IMR-90 (cell line): ENCODE results near the gene MRPL45. TPM values are rescaled to one million over a fixed set of nuclear protein-coding genes. Genes with fewer than 3 reads are reported as not detected.
"Not testable (repeated sequence)": the region's sequence is repeated elsewhere in the genome, so short reads cannot be mapped to it uniquely, and the experiment has no call there.

Experiments used
- ATAC-seq: fragments of 200-7000 bp; cut with Tn5 transposase; 2 replicates; pipeline ENCODE4 v1.9.1; 2020; ENCODE audit warnings: low read depth, mild to moderate bottlenecking, moderate library complexity
- BruUV-seq: library from RNA; stranded (reverse); fragments of 400-500 nt; replicated peaks from 2 replicates; lab custom pipeline; 2021; lab: Mats Ljungman, UMichigan
- CTCF ChIA-PET: fragments of 300-600 bp; formaldehyde crosslinking; extraction: SDS; loops from one replicate; lab custom pipeline; 2021; ENCODE audit warnings: antibody characterized with exemption; lab: Yijun Ruan, JAX
- POLR2A ChIA-PET: fragments of 300-600 bp; sonication (Branson Sonifier 250); formaldehyde crosslinking; loops from one replicate; lab custom pipeline; 2022; ENCODE audit warnings: antibody characterized with exemption; ENCODE audit not compliant: unreplicated experiment; lab: Charles Lee
- DNase-seq: peaks from one replicate; pipeline ENCODE4 v3.0.0; 2013
- H2AFZ ChIP-seq: replicated peaks from 2 replicates; pipeline ENCODE3; 2013; ENCODE audit warnings: low read length, mild to moderate bottlenecking; ENCODE audit not compliant: poor library complexity
- H2AK5ac ChIP-seq: 2 replicates; pipeline ENCODE4 v1.6.1; 2013; ENCODE audit warnings: low read depth, low read length, inconsistent platforms
- H2AK9ac ChIP-seq: replicated peaks from 2 replicates; pipeline ENCODE3; 2013; ENCODE audit warnings: mild to moderate bottlenecking, low read depth, low read length, moderate library complexity; ENCODE audit not compliant: poor library complexity
- H2BK120ac ChIP-seq: 2 replicates; pipeline ENCODE4 v1.6.1; 2013; ENCODE audit warnings: low read depth, low read length, inconsistent platforms
- H2BK15ac ChIP-seq: 3 replicates; pipeline ENCODE4 v1.6.1; 2013; ENCODE audit warnings: low read depth, low read length, inconsistent platforms
- H2BK20ac ChIP-seq: 2 replicates; pipeline ENCODE4 v1.6.1; 2013; ENCODE audit warnings: low read depth, mild to moderate bottlenecking, inconsistent platforms, low read length, moderate library complexity
- H2BK5ac ChIP-seq: 2 replicates; pipeline ENCODE4 v1.6.1; 2013; ENCODE audit warnings: mild to moderate bottlenecking, low read depth, low read length, inconsistent platforms; ENCODE audit not compliant: poor library complexity, severe bottlenecking
- H3K14ac ChIP-seq: replicated peaks from 2 replicates; pipeline ENCODE4 v1.6.1; 2013; ENCODE audit warnings: low read depth, low read length, inconsistent platforms
- H3K18ac ChIP-seq: 2 replicates; pipeline ENCODE4 v1.6.1; 2013; ENCODE audit warnings: low read depth, low read length, control low read depth
- H3K23ac ChIP-seq: 2 replicates; pipeline ENCODE4 v1.6.1; 2013; ENCODE audit warnings: low read depth, low read length, inconsistent platforms
- H3K27ac ChIP-seq: 2 replicates; pipeline ENCODE4 v1.5.1; 2013; ENCODE audit warnings: mild to moderate bottlenecking, control low read depth, low read length; ENCODE audit not compliant: insufficient read depth
- H3K27me3 ChIP-seq: 2 replicates; pipeline ENCODE4 v1.6.1; 2013; ENCODE audit warnings: low read length; ENCODE audit not compliant: control insufficient read depth, insufficient read depth
- H3K36me3 ChIP-seq: 2 replicates; pipeline ENCODE4 v1.6.1; 2013; ENCODE audit warnings: low read length, mixed read lengths; ENCODE audit not compliant: control insufficient read depth, insufficient read depth
- H3K4ac ChIP-seq: 2 replicates; pipeline ENCODE4 v1.6.1; 2013; ENCODE audit warnings: low read depth, low read length, inconsistent platforms
- H3K4me1 ChIP-seq: 2 replicates; pipeline ENCODE4 v1.6.1; 2013; ENCODE audit warnings: low read length, mixed read lengths; ENCODE audit not compliant: control insufficient read depth, insufficient read depth
- H3K4me2 ChIP-seq: 2 replicates; pipeline ENCODE4 v1.6.1; 2013; ENCODE audit warnings: low read depth, mild to moderate bottlenecking, control low read depth, low read length, moderate library complexity
- H3K4me3 ChIP-seq: 2 replicates; pipeline ENCODE4 v1.5.1; 2013; ENCODE audit warnings: low read depth, mild to moderate bottlenecking, control low read depth, low read length, moderate library complexity; ENCODE audit not compliant: insufficient read depth
- H3K56ac ChIP-seq: 2 replicates; pipeline ENCODE4 v1.6.1; 2013; ENCODE audit warnings: low read length, inconsistent platforms; ENCODE audit not compliant: insufficient read depth; ENCODE audit errors: extremely low read depth
- H3K79me1 ChIP-seq, 2 experiments: 2 replicates each; pipeline ENCODE4 v1.6.1; 2013; ENCODE audit warnings: low read length in 2 of 2, inconsistent platforms in 1 of 2, low read depth in 1 of 2
- H3K9ac ChIP-seq: 2 replicates; pipeline ENCODE4 v1.6.1; 2013; ENCODE audit warnings: low read depth, low read length, control low read depth
- H3K9me1 ChIP-seq: 2 replicates; pipeline ENCODE4 v1.6.1; 2013; ENCODE audit warnings: low read length, inconsistent platforms; ENCODE audit not compliant: insufficient read depth
- H3K9me3 ChIP-seq: 2 replicates; pipeline ENCODE4 v1.6.1; 2013; ENCODE audit warnings: low read length; ENCODE audit not compliant: control insufficient read depth, insufficient read depth
- H4K20me1 ChIP-seq: 2 replicates; pipeline ENCODE4 v1.6.1; 2013; ENCODE audit warnings: low read length, inconsistent platforms; ENCODE audit not compliant: insufficient read depth
- H4K5ac ChIP-seq: 2 replicates; pipeline ENCODE4 v1.6.1; 2013; ENCODE audit warnings: mild to moderate bottlenecking, low read depth, low read length, control low read depth
- H4K8ac ChIP-seq, 2 experiments: 2 replicates each; pipeline ENCODE4 v1.6.1; 2013; ENCODE audit warnings: low read depth in 2 of 2, low read length in 2 of 2, control low read depth in 1 of 2, inconsistent platforms in 1 of 2
- H4K91ac ChIP-seq: 2 replicates; pipeline ENCODE4 v1.6.1; 2013; ENCODE audit warnings: low read depth, low read length, inconsistent platforms; ENCODE audit not compliant: insufficient read depth
- WGBS, 2 experiments: methylation state at CpG; one replicate each; pipeline versions ENCODE4 v1.1.5 to v1.1.7; 2013; ENCODE audit warnings: missing lambda C conversion rate in 2 of 2; ENCODE audit not compliant: insufficient read length in 1 of 2; ENCODE audit errors: extremely low coverage in 2 of 2; 5-methylcytosine and 5-hydroxymethylcytosine counted together
- dilution Hi-C: fragments of 300-500 bp; cut with HindIII; formaldehyde crosslinking; loops from one replicate; pipeline ENCODE4 v1.14.3; 2018; ENCODE audit warnings: low sequenced_read_pairs; ENCODE audit not compliant: unreplicated experiment
- in situ Hi-C: fragments of 300-500 bp; cut with MboI; formaldehyde crosslinking; loops from 3 replicates; pipeline ENCODE4 v1.14.3; 2019; ENCODE audit warnings: low sequenced_read_pairs, inconsistent platforms, mixed read lengths
- intact Hi-C: fragments of 100-400 bp; cut with micrococcal nuclease; formaldehyde crosslinking; loops from 2 replicates; pipeline ENCODE4 v1.10.0; 2022
- polyA plus RNA-seq, 3 experiments: library from polyadenylated mRNA; depleted of rRNA; stranded (reverse); fragments of >200 nt; gene quantifications; 2 replicates each; pipeline ENCODE4 v1.2.3, GENCODE V29; 2012; ENCODE audit warnings: low replicate concordance in 1 of 3
- total RNA-seq: library from RNA; depleted of rRNA; stranded (reverse); fragments of >200 nt; gene quantifications from 2 replicates; pipeline ENCODE4 v1.2.3, GENCODE V29; 2012

The MRPL45 gene
- total and polyA plus RNA-seq, 2 of the 4 experiments (the other 2 are of a cell fraction) = 39.6 to 46.8 TPM

DNA sequence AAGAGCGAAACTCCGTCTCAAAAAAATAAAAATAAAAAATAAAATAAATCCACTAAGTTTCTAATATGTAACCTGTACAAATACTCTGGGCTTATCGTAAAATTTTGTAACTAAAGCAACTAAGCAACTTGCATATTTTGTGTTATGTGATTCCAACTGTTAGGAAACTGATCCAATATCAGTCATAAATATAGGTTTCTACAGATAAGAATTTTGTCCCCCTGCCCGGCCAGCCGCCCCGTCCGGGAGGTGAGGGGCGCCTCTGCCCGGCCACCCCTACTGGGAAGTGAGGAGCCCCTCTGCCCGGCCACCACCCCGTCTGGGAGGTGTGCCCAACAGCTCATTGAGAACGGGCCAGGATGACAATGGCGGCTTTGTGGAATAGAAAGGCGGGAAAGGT, 43.8 kb upstream of the MRPL45 start:
- BruUV-seq, H4K5ac ChIP-seq, H3K36me3 ChIP-seq, H3K9me3 ChIP-seq, H2BK120ac ChIP-seq, H3K27me3 ChIP-seq, H3K4me1 ChIP-seq, H2BK20ac ChIP-seq, H3K9ac ChIP-seq, H2BK15ac ChIP-seq, H4K20me1 ChIP-seq, DNase-seq, in situ Hi-C loops, H2AK5ac ChIP-seq, H3K14ac ChIP-seq, H2BK5ac ChIP-seq, dilution Hi-C loops, H3K18ac ChIP-seq, H3K4me2 ChIP-seq, H3K79me1 ChIP-seq, H2AFZ ChIP-seq, H3K4ac ChIP-seq, CTCF ChIA-PET, H3K9me1 ChIP-seq, intact Hi-C loops, H4K8ac ChIP-seq, H2AK9ac ChIP-seq, H3K23ac ChIP-seq, H3K27ac ChIP-seq, ATAC-seq, POLR2A ChIA-PET, H4K91ac ChIP-seq, H3K4me3 ChIP-seq, H3K56ac ChIP-seq: not testable (repeated sequence)
- no CpG with 5 or more reads among the region's 14 CpGs for WGBS, 2 experiments
